ENCODE data around the gene RIPOR3. TPM values are rescaled to one million over a fixed set of nuclear protein-coding genes. Genes with fewer than 3 reads are reported as not detected.

Gene RIPOR3
- total RNA-seq, 4 donors from 2014 or later = 1.3 to 9.7 (median 3.3) TPM

GRCh38 chr20:50567860-50568548, 123.3 kb downstream of the RIPOR3 start:
- H3K27ac ChIP-seq = peak overlapping the region in 2 of 4 donors; percentile 50 to 55
- no peak overlapping the region for H3K4me3 ChIP-seq
- WGBS, 2 donors = 82% methylated on average over 13 to 16 of the region's 18 CpGs
- H3K27me3 ChIP-seq = no peaks in the 10 kb centered on the region
- H3K4me1 ChIP-seq = peaks cover 14 to 94% (median 17%) of the 10 kb centered on the region in 3 donors
- H3K9me3 ChIP-seq = no peaks in the 10 kb centered on the region
- TF ChIP-seq POLR2A (IDR thresholded peaks at IDR 0.05) = no peak
- TF ChIP-seq CTCF (IDR thresholded peaks at IDR 0.05) = no peak
- intact Hi-C loops (cut with DNase I) = no loop called here
- no peak for DNase-seq
- peaks cover 0 to 90% (median 0%) of the 10 kb centered on the region in 3 donors for H3K36me3 ChIP-seq

- intact Hi-C loops (cut with DNase I) = no loop called here
- no peak overlapping the region for H3K4me3 ChIP-seq
- WGBS, 2 donors = 65 to 70% methylated on average over 4 of the region's 4 CpGs
- no peak for DNase-seq
- no peaks in the 10 kb centered on the region for H3K27me3 ChIP-seq
- TF ChIP-seq CTCF (IDR thresholded peaks at IDR 0.05) (no peak), POLR2A (IDR thresholded peaks at IDR 0.05) (no peak)
- peak overlapping the region in 3 of 4 donors; percentile 36 to 61 (median 56) for H3K27ac ChIP-seq
- no peaks in the 10 kb centered on the region for H3K9me3 ChIP-seq
- peaks cover 0 to 84% (median 0%) of the 10 kb centered on the region in 3 donors for H3K36me3 ChIP-seq
- H3K4me1 ChIP-seq = peaks cover 23 to 95% (median 27%) of the 10 kb centered on the region in 3 donors
Measured at GRCh38 chr20:50565871-50566270, 125.5 kb downstream of the RIPOR3 start.

- H3K27ac ChIP-seq = peak overlapping the region; percentile 23 to 61 (median 49)
- intact Hi-C loops (cut with DNase I) = no loop called here
- no peak for DNase-seq
Measured at GRCh38 chr20:50565383-50565782, 126.0 kb downstream of the RIPOR3 start.

GRCh38 chr20:50563133-50563944, 128.0 kb downstream of the RIPOR3 start:
- TF ChIP-seq POLR2A (IDR thresholded peaks at IDR 0.05) (no peak), CTCF (IDR thresholded peaks at IDR 0.05) (no peak)
- 78 to 92% methylated on average over 3 of the region's 3 CpGs for WGBS, 2 donors
- DNase-seq = no peak
- Histone ChIP-seq H3K4me1 (peaks cover 21 to 87% (median 28%) of the 10 kb centered on the region in 3 donors), H3K36me3 (peaks cover 0 to 58% (median 0%) of the 10 kb centered on the region in 3 donors), H3K27me3 (no peaks in the 10 kb centered on the region), H3K9me3 (no peaks in the 10 kb centered on the region), H3K4me3 (no peak overlapping the region), H3K27ac (no peak overlapping the region)
- intact Hi-C loops (cut with DNase I) = no loop called here

More at GRCh38 chr20:50565383-50565782, 126.0 kb downstream of the RIPOR3 start:
- TF ChIP-seq POLR2A (IDR thresholded peaks at IDR 0.05) = no peak
- no peak for TF ChIP-seq CTCF (IDR thresholded peaks at IDR 0.05)
- Histone ChIP-seq H3K36me3 (peaks cover 0 to 79% (median 0%) of the 10 kb centered on the region in 3 donors), H3K27me3 (no peaks in the 10 kb centered on the region), H3K4me1 (peaks cover 25 to 95% (median 28%) of the 10 kb centered on the region in 3 donors), H3K9me3 (no peaks in the 10 kb centered on the region), H3K4me3 (no peak overlapping the region)
- 40 to 43% methylated on average over 2 of the region's 2 CpGs for WGBS, 2 donors

- WGBS, 2 donors = 50 to 79% methylated on average over 2 of the region's 7 CpGs
- no peaks in the 10 kb centered on the region for H3K9me3 ChIP-seq
- peaks cover 21 to 87% (median 28%) of the 10 kb centered on the region in 3 donors for H3K4me1 ChIP-seq
- TF ChIP-seq CTCF (IDR thresholded peaks at IDR 0.05) (no peak), POLR2A (IDR thresholded peaks at IDR 0.05) (no peak)
- no peaks in the 10 kb centered on the region for H3K27me3 ChIP-seq
- H3K4me3 ChIP-seq = no peak overlapping the region
- H3K36me3 ChIP-seq = peaks cover 0 to 54% (median 0%) of the 10 kb centered on the region in 3 donors
- DNase-seq = no peak
- H3K27ac ChIP-seq = peak overlapping the region; percentile 64 to 87 (median 84)
- intact Hi-C loops (cut with DNase I) = no loop called here
Measured at GRCh38 chr20:50562262-50562701, 129.1 kb downstream of the RIPOR3 start.
